ENCODE results near the gene NUDT3.

The NUDT3 gene

GRCh38 chr6:34233867-34234266, 158.6 kb downstream of the NUDT3 start:
- H3K4me3 ChIP-seq (ENCODE audit: low read length): no peak overlapping the region
- no peak for TF ChIP-seq ZNF274 (IDR thresholded peaks at IDR 0.05; ENCODE audit: low read depth, low read length)

- TF ChIP-seq ZNF274 (IDR thresholded peaks at IDR 0.05; ENCODE audit: low read depth, low read length): no peak
- H3K4me3 ChIP-seq (ENCODE audit: low read length): no peak overlapping the region
Observed at GRCh38 chr6:34232901-34233300, 159.6 kb downstream of the NUDT3 start.

- no peak overlapping the region for H3K4me3 ChIP-seq (ENCODE audit: low read length)
- no peak for TF ChIP-seq ZNF274 (IDR thresholded peaks at IDR 0.05; ENCODE audit: low read depth, low read length)
Observed at GRCh38 chr6:34231566-34232336, 160.7 kb downstream of the NUDT3 start.

DNA sequence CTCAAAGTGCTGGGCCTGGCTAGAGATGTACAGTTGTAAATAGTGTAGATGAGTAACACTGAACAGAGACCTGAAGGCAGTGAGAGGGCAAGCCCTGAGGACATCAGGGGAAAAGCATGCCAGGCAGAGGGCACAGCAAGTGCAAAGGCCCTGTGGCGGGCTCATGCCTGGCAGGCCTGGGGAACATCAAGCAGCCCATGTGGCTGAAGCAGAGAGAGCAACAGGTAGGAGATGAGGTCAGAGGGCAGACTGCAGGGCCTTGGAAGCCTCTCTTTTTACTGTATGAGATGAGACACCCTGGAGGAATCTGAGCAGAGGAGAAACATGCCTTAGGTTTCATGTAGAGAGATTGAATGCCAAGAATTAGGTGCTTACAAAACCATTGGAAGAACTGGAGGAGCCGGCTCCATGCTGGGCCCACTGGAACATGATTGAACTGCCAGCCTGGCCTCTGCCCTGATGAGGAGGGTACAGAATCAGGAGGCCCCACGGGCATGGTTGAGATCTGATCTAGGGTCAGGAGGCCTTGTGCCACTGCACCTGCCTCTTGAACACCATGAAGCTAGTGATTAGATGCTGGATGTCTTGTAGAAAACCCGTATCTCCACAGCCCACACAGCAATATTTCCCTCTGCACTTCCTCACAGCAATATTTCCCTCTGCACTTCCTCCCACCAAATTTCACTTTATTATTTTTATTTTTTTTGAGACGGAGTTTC, 161.7 kb downstream of the NUDT3 start:
- H3K4me3 ChIP-seq (ENCODE audit: low read length): no peak overlapping the region
- no peak for TF ChIP-seq ZNF274 (IDR thresholded peaks at IDR 0.05; ENCODE audit: low read depth, low read length)

DNA sequence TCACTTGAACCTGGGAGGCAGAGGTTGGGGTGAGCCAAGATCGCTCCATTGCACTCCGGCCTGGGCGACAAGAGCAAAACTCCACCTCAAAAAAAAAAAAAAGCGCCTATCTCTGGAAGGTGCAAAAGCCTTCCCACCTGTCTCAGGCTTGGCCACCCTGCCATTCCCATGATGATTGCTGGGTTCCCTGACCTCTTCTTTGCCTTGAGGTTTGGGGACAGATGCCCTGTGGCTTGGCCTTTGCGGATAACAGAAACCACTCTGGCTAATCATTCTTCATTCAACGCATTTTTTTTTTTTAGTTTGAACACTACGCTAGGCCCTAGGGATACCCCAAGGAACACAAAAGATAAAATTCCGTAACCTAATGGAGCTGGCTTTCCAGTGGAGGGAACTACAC, 162.6 kb downstream of the NUDT3 start:
- no peak overlapping the region for H3K4me3 ChIP-seq (ENCODE audit: low read length)
- TF ChIP-seq ZNF274 (IDR thresholded peaks at IDR 0.05; ENCODE audit: low read depth, low read length): no peak
